HG03558 (cell line): ENCODE results near the gene UVSSA.
"Not testable (repeated sequence)": the region's sequence is repeated elsewhere in the genome, so short reads cannot be mapped to it uniquely, and the experiment has no call there.

Experiments
- ATAC-seq: cut with Tn5 transposase; IDR thresholded peaks from one replicate; pipeline ENCODE4 v1.9.1; 2021; ENCODE audit warnings: moderate number of reproducible peaks; ENCODE audit not compliant: unreplicated experiment; ENCODE audit errors: extremely low read depth

Gene UVSSA

DNA sequence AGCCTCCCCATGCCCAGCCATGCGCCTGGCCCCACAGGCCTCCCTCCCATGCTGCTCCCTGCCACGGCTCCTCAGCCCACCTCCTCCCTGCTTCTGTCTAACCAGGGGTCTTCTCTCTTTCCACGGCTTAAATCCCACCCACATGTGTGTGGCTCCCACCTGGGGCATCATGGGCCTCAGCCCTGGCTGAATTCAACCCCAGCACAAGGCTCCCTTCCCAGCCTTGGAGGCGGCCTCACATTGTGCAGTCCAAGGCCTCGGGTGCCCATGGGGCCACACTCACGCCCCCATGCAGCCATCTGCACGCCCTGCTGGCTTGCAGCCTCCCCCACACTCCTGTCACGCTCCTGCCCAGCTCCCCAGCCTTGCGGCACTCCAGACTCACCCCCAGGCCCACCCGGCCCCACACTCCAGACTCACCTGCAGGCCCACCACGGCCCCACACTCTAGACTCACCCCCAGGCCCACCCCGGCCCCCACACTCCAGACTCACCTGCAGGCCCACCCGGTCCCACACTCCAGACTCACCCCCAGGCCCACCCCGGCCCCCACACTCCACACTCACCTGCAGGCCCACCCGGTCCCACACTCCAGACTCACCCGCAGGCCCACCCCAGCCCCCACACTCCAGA, 30.4 kb upstream of the UVSSA start:
- no peak for ATAC-seq

DNA sequence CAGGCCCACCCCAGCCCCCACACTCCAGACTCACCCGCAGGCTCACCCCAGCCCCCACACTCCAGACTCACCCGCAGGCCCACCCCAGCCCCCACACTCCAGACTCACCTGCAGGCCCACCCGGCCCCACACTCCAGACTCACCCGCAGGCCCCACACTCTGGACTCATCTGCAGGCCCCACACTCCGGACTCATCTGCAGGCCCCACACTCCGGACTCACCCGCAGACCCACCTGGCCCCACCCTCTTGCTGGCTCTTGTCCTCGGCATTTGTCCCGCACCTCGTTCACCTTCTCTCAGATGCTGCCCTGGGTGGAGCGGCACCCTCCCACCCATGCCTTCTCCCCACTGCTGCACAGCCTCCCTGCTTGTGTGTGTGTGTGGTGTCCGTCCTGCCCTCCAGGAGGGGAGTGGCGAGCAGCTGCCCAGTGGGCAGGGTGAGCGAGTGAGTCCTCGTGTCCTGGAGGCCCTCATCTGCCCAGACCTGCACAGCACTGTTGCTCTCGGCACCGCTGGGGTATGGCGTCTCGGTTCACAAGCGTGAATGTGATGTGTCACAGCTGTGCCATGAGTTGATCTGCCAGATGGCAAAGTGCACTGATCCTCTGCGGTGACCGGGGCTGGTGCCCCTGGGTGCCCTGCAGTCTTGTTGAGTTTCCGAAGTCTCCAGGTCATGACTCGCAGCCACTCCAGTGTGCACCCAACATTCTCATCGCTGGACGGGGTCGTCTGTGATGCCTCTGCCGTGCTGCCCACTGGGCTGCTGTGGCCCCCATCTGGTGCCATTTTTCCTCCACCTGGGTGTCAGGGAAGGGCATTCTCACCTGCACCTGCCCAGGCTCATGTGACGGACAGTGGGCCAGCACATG, 29.6 kb upstream of the UVSSA start:
- ATAC-seq: no peak

DNA sequence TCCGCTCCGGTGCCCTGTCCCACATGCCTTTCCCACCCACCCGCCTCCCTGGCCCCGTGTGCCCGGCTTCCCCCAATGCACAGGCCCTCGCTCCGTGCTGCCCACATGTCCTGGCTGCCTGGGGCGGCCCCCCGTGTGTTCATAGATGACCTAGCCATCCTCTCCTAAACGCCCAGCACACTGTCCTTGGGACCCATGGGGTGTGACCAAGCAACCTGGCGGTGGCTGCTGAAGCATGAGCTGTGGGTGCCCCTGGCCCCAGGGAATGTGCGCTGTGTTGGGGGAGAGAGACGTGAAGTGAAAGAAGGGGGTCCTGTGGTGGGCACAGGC, 29.0 kb upstream of the UVSSA start:
- no peak for ATAC-seq

DNA sequence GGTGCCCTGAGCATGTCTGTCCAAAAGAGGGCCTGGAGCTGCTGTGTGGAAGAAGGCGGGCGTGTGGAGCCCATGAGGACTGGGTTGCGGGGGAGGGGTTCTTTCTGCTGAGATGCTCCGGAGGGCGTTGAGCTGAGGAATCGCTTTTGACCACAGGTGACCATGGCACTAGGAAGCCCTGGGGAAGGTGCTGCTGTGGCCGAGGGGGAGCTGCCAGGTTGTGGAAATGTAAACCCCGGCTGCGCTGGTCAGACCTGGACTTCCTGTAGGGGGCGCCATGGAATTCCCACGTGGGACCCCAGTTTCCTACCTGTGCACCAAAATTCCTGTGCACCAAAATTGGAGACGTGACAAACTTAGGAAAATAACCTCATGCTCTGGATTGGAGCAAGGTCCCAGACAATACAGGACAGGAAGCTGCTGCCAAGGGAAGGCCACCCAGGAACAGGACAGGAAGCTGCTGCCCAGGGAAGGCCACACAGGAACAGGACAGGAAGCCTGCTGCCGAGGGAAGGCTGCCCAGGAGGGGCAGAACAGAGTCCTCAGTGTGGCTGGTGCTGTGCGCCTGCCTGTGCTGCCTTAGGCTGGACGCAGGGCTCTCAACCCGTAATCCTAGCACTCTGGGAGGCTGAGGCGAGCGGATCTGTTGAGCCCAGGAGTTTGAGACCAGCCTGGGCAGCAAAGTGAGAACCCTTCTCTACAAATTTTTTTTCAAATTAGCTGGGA, 28.4 kb upstream of the UVSSA start:
- ATAC-seq: no peak

DNA sequence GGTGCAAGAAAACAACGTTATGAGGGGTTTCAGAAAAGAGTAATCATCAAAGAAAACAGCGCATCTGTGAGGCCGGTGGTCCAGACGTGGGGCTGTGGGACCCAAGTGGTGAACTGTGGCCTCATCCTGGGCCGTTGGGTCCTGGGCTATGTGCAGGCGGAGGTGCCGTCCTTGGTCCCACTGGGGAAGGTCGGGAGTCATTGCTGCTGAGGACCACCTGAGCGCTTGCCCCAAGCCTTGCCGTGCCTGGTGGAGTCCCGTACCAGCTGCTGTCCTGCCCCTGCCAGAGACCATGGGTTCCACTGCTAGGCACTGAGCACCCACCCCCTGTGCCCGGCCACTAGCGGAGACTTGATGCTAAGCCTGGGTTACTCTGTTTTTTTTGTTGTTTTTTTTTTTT, 25.5 kb upstream of the UVSSA start:
- no peak for ATAC-seq

DNA sequence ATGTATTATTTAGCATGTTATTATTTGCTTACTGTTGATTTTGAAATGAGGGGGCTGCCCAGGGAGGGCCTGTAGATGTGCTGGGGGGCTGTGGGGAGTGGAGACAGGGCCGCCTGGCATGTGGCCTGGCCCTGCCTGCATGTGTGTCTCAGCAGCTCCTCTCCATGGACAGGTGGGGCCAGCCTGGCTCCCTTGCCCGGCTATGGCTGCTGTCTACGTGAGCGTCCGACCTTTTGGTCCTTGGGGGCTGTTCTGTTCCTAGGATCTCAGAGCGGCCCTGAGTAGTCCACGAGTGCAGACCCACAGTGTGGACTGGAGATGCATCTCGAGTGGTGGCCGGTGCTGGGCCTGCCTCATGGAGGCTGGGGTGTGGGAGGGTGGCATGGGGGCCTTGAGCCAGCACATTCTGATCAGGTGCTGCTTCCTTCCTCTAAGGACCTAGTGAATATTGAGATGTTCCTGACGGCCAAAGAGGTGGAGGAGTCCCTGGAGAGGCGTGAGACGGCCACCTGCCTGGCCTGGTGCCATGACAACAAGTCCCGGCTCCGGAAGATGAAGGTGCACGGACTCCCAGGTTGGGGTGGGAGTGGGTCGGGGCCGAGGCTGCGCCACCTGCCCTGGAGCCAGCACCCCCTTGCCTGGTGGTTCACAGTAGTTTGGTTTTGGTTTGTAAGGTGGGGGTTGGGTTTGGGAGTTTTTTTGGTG, 24.9 kb upstream of the UVSSA start:
- ATAC-seq: no peak

DNA sequence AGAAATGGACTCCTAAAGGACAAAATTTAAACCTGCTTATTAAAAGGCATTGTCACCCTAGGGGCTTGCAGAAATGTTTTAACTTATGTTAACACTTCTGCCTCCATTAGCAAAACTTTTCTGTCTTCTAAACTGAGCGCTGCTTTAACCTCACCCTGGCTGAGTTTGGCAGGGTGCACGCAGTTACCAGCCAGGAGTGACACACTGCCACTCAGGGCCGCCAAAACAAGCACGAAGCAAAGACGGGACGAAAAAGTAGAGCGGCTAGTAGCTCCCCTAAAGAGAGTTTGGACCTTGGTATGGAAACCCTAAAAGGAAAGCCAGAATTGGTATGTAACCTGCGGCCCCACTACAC, 23.8 kb upstream of the UVSSA start:
- ATAC-seq: no peak

DNA sequence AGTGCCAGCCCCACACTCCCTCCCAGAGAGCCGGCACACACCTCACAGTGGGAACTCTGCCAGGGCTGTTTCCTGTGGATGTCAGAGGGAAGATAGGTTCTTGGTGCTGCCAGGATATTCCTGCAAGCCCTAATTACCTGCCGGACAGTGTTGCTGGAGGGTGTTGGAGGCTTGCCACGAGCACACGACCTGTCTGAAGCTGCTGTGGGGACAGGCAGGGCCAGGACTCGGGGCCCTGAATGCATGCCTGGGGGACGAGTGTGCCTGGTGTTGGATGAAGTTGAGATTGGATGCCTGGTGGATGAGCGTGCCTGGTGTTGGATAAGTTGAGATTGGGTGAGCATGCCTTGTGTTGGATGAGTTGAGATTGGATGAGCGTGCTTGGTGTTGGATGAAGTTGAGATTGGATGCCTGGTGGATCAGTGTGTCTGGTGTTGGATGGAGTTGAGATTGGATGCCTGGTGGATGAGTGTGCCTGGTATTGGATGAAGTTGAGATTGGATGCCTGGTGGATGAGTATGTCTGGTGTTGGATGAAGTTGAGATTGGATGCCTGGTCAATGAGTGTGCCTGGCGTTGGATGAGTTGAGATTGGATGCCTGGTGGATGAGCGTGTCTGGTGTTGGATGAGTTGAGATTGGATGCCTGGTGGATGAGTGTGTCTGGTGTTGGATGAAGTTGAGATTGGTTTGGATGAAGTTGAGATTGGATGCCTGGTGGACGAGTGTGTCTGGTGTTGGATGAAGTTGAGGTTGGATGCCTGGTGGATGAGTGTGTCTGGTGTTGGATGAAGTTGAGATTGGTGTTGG, 23.2 kb upstream of the UVSSA start:
- ATAC-seq: no peak

DNA sequence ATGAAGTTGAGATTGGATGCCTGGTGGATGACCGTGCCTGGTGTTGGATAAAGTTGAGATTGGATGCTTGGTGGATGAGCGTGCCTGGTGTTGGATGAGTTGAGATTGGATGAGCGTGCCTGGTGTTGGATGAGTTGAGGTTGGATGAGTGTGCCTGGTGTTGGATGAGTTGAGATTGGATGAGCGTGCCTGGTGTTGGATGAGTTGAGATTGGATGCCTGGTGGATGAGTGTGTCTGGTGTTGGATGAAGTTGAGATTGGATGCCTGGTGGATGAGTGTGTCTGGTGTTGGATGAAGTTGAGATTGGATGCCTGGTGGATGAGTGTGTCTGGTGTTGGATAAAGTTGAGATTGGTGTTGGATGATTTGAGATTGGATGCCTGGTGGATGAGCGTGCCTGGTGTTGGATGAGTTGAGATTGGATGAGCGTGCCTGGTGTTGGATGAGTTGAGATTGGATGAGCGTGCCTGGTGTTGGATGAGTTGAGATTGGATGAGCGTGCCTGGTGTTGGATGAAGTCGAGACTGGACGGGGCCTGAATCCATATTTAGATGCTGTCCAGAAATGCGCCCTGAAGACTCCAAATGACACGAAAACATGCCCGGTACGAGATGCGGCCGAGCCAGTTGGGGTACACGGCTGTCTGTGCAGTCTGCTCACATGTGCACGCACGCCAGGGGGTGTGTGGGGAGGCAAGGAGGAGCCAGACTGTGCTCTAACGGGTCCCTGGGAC, 22.4 kb upstream of the UVSSA start:
- ATAC-seq: not testable (repeated sequence)

DNA sequence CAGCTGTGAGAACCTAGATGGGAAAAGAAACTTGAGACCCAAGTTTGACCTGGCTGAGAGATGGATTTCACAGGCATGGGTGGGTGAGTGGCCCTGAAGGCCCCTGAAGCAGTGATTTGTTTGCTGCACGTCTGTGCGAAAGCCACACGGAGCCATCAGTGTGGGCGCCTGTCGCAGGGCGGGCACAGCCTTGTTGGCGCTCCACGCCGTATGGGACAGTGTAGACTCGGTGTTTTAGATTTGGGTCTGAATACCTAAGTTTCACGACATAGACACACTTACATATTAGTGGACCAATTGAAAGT, 21.9 kb upstream of the UVSSA start:
- no peak for ATAC-seq

DNA sequence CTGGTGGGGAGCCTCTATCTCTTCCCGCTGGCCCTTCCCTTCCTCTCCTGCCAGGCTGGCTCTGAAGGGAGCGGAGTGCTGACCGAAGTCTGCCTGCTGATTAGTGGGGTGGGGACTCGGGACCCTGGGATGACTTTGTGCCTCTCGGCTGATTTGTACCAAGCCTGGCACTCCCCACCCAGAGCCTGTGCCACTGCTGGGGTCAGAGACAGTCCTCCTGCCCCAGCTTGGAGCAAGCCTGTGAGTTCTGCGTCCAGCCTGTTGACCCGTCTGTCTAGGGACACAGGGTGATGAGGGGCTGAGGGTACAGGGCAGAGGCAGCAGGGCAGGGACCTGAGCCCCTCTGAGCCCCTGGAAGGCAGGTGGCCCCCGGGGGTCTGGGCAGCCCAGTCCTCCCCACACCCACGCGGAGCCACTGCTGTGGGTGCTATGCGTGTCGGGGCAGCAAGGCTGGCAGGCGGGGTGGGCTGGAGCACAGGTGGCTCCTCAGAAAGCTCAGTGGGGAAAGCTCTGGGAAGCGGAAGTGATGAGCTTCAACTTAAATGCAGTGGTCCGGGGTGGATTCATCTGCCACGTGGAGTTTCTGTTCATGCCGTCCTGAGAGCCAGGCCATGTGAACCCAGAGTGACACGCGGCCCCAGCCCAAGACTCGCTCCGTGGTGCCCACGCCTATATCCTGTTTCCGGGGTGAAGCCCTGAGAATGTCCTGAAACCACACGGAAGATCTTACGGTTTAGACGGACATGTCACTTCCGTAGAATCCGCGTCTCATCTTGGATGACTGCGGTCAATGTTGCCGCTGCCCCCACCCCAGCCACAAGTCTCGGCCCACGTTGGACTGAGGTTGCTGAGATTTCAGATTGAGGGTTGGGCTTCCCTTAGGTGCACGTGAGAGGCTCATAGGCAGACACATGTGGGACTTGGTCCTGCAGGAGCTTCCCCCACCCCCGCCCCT, 21.1 kb upstream of the UVSSA start:
- no peak for ATAC-seq

DNA sequence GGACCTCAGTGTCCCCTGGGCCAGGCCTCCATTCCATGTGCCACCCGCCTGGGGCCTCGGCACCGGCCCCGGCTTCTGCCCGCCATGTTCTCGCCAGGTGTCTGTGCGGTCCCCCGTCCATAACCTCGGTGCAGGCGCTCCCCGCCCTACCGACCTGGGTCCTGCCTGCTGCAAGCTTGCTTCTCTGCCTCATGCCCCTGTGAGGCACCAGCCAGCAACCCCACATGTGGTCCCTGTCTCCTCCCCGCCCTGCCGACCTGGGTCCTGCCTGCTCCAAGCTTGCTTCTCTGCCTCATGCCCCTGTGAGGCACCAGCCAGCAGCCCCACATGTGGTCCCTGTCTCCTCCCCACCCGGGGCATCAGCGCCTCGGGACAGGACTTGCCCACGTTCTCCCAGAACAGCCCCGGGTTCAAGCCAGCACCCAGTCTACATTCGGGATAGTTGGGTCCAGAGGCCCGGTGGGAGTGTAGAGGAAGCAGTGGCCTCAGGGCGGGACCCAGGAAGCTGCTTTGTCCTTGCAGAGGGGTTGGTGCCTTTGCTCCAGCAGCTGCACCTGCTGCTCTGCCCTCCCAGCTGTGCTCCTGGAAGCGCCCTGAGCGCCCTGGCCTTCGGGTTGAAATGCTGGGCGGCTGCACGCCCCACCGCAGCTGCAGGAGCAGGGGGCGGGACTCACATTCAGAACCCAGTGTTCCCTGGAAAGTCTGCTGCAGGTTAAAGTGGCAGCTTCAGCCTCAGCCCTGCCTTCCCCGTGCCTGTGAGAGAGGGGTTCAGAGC, 20.1 kb upstream of the UVSSA start:
- ATAC-seq: no peak

DNA sequence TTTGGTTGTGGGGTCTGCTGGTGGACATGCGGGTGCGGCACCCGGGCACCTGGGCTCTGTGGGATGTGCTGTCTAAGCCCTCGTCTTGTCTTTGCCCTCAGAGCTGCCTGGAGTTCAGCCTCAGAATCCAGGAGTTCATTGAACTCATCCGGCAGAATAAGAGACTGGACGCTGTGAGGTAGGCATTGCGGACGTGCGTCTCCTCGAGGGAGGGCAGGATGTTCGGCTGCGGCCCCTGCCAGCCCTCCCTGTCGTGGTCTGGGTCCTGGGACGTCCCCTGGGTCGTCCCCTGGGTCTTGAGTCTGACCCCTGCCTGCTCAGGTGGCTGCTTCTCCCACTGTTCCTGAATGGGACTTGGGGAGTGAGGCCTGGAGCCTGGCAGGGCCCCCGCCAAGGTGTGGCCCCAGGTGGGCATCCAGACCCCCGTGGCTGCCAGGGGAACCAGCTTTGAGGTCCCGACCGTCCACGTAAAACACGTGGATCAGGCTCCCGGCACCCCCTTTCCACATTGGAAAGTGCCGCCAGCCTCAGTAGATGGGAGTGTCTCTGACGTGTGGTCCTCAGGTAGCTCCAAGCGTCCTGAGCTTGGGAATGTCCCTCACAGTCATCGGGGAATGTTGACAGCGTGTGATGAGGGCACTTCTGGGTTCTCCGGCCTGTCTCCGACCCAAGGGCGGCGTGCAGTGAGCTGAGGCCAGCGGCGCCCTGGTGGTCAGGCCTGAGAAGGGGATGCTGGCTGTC, 19.3 kb upstream of the UVSSA start:
- ATAC-seq: no peak

DNA sequence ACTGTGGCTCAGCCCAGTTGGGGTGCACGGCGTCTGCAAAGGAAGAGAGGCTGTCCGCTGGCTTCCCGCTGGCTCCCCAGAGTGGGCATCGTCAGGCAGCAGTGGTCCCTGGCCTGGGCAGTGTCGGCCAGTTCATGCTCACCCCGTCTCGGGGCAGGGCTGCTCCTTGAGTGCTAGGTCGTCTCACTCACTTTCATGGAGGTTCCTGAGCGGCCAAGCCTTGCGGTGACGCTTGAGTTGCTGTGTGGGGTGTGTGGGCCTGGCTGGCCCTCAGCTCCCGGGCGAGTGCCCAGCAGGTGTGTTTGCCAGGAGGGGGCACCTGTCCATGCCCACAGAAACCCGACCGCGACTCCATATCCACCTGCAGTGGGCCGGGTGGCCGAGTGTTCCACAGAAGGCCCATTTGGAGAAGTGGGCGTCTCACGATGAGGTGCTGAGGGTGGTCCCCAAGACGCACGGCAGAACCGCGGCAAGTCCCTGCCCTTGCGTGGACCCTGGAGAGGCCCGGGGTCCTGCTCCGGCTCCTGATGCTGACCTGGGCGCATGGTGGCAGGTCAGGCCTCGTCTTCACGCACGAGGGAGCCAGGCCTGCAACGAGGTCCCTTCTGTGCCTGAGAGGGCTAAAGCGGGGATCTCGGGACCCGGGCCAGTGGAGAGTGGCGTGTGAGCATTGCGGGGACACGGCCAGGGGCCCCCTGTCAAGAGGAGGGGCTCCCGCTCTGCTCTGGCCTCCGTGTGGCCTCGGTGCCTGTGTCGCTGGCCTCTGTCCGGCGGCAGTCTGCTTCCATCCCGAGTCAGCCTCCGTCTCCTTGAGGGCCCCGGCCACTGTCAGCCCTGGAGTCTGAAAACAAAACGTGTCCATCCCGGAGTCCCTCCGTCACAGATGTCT, 18.5 kb upstream of the UVSSA start:
- ATAC-seq: no peak

DNA sequence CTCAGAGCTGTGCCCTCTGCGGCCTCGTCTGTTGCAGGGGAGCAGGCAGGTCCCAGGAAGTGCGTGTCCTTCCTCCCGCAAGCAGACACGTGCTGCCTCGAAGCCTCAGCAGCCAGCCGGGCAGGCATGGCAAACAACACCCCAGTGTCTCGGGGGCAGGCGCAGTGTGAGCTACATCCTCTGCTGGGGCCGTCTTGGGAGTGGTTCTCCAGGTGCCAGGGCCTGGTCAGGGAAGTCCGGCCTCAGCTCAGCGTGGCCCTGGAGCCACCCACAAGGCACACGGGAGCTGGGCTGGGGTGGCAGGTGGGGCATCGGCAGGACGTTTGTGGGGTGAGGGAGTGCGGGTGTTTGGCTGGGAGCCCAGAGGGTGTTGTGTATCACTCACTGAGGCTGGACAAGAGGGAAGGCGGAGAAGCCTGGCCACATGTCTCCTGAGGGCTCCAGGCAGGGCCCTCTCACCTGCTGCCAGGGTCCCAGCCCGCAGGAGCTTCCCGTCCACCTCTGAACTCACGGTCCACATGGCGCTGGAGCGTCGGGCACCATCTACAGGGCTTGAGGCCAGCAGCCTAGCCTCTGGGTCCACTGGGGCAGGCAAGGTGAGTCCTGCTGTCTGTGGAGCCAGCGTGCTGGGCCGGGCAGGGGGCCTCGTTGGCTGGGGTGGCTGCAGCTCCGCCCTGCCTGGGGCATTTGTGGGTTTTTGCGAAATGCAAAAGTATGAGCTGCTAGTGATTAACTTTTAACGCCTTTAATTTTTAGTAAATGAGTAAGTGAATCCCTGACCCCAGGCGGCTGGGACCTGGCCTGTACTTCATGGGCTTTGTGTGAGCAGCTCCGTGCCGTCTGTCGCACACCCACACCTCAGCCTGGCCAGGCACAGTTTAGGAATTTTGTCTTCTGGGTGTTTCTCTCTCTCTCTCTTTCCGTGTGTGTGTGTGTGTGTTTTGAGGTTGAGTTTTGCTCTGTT, 17.3 kb upstream of the UVSSA start:
- ATAC-seq: no peak
